ENCODE measurements around the gene JPH3.

GRCh38 chr16:87575027-87575804 is 27.1 kb upstream of the JPH3 start:
- no peak for TF ChIP-seq POLR2A (IDR thresholded peaks at IDR 0.05; ENCODE audit: low read length)
- TF ChIP-seq GATA1 (IDR thresholded peaks at IDR 0.05; ENCODE audit: low read depth, low read length), result no peak
